HG03103 (cell line): ENCODE data around the gene BRD1.

Experiments
- ATAC-seq: cut with Tn5 transposase; IDR thresholded peaks from one replicate; pipeline ENCODE4 v1.9.1; 2021; ENCODE audit warnings: low read depth; ENCODE audit not compliant: unreplicated experiment

BRD1 gene

DNA sequence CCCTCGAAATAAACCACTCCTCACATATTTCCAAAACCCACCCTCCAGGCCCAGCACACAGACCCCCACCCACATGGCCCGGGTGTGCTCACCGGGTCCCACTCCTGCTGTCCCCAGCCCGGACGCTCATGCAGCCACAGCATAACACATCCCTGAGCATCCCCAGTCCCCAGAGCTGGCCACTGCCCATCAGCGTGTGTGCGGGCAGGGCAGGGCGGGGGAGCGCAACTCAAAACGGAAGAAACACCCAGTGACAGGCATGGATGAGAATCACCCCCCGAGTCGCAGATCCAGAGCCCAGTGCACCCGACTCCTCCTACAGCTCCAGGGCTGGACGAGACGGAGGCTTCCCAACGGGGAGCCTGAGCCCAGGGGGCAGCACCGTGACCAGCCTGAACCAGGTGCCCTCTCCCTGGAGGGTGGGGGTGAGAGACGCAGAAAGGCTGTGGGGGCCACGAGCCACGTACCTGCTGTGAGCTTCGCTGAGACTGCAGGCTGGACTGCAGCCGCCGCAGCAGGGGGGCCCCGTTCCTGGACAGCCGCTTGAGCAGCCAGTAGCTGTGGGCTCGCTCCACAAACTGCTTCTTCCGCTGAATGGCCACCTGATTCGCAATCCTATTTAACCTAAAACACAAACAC is 23.8 kb downstream of the BRD1 start:
- no peak for ATAC-seq

DNA sequence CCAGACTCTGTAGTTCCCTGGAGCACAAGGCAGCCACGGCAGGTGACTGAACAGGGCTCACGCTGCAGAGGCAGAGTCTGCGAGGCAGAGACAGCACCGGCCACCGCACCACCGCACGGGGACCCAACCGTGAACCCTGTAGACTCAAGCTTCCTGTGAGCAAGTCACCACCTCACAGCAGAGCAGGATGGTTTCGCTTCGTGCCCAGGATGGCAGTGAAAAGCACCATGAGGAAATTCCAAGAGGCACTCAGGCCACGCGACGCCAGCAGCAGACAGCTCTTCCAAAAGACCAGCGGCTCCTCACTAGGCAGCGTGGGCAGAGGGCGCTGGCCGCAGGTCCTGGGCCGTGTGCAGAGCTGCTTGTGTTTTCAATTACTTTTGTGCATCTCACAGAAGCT is 24.5 kb downstream of the BRD1 start:
- no peak for ATAC-seq

- ATAC-seq, result no peak
These were observed 26.1 kb downstream of the BRD1 start for GRCh38 chr22:49801391-49802060.

DNA sequence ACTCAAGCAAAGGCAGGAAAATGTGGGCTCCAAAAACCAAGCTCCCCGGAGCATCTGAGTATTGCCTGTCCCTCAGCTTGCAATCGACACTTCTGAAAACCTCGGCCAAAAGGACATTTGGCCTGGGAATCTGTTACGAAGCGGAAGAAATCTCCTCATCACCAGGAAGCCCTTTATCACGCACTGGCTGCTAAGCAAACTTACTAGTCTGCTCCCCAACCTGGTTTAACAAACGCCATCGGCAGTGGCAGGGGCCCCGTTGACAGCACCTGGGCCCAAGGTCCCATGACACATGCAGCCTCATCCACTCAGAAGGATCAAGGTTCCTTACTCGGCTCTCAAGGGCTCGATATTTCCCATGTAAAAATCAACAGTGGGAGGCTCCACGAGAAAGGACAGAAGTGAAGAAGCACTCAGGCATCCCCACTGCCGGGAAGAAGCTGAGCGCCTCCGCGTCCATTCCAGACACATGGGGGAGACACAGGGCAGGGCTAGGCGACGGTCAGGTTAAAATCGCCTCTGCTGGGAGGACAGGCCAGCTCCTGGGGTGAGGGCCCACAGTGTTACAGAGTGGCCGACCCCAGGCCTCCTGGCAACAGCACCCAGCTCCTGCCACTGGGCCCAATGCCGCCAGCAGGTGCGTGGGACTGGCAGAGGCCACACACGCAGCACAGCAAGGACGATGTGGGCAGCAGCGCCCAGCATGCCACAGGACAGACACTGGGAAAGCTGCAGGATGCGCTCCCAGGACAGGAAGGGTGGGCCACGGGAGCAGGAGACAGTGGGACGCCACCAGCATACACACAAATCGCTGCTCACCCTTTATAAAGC is 27.1 kb downstream of the BRD1 start:
- ATAC-seq, result no peak

GRCh38 chr22:49799431-49800075 is 28.1 kb downstream of the BRD1 start:
- ATAC-seq, result no peak

- no peak for ATAC-seq
These were observed 29.1 kb downstream of the BRD1 start for GRCh38 chr22:49798486-49799151.

- ATAC-seq, result no peak
These were observed 30.0 kb downstream of the BRD1 start for GRCh38 chr22:49797706-49798105.

- ATAC-seq, result no peak
These were observed 30.9 kb downstream of the BRD1 start for GRCh38 chr22:49796596-49797270.

- ATAC-seq, result no peak
These were observed 32.2 kb downstream of the BRD1 start for GRCh38 chr22:49795521-49795920.

DNA sequence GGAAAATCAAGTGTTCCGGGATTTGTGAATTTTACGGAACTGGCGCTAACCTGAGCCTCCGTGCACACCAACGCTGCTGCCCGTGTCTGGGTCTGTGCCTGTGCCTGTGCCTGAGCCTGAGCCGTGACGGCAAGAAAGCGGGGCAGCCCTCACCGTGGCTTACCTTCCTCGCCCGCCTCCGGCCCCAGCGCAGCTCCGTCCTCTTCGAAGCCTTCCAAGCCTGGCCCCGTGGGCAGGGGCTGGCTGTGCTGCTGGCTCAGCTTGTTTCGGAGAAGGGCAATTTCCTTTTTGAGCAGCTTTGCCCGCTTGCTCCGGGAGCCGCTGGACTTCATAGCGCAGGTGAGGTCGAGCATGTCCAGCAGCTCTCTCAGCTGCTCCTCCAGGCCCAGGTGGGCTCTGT is 33.8 kb downstream of the BRD1 start:
- ATAC-seq, result no peak

DNA sequence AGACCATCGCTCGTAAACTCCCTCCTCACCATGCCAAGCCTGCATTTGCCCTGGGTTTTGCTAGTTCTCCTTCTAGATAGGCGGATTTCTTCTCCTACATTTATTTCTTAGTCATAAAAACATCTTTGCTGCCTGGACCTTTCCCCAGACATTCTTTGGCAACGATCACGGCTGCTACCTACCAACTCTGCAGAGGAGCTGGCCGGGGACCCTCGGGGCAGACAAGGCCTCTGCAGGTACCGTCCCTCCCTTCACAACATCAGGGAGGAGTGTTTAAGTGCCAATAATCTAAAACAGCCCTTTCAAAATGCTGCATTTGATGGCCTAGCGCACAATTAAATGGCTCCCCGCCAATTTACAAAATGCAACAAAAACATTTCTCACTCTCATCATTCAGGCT is 34.4 kb downstream of the BRD1 start:
- ATAC-seq, result no peak

- no peak for ATAC-seq
These were observed 35.6 kb downstream of the BRD1 start for GRCh38 chr22:49792107-49792506.

GRCh38 chr22:49791682-49792081 is 36.0 kb downstream of the BRD1 start:
- no peak for ATAC-seq

DNA sequence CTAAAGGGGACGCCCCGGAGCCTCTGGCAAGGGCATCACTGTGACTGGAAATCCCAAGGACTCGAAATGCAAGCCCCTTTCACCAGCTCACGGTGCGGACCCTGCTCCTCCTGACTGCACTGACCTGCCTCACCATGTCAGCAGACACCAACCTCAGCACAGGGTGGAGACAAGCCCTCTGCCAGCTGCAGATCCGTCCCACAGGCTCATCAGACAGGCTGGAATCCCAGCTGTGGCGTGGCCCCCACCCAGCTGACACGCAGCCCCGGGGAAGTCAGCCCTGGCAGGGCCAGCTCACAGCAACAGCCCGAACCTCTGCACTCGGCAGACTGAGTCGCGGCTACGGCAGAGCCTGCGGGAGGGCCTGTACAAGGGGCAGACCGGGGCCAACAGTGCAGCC is 36.8 kb downstream of the BRD1 start:
- no peak for ATAC-seq

DNA sequence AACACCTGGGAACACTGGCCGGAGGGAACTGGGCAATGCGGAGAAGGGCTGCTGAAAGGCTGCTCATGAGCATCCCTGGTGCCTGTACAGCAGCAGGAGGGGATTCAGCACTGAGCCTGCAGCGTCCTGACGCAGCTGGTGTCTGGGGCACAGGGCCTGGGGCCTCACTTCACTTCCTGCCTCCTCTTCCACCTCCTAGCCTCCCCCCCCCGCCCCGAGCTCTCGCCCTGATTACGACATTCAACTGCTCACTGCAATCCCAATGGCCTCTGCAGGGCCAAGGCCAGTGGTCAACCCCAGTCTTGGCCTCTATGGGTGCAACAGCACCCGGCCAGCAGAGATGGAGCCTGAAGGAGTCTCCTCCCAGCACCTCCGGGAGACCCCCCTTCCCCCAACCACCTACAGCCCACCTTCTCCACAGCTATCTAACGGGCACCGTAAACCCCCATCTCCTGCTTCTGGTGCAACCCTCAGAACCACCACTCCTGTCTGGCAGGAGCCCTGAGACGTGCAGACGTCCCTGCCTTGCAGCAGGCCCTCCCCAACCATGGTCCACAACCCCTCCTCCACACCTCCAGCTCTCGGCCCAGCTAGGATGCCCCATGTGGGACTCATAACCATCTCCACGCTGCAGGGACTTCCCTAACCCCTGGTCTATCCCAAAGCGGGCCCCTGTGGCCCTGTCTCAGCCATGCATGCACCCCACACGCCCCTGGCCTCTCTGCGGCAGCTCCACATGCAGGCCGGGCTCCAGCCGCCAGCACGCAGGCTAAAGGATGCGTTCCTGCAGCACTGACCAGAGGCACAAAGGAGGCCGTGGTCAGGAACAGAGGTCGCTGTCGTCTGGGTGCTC is 38.2 kb downstream of the BRD1 start:
- no peak for ATAC-seq

GRCh38 chr22:49788504-49788903 is 39.2 kb downstream of the BRD1 start:
- ATAC-seq, result no peak

DNA sequence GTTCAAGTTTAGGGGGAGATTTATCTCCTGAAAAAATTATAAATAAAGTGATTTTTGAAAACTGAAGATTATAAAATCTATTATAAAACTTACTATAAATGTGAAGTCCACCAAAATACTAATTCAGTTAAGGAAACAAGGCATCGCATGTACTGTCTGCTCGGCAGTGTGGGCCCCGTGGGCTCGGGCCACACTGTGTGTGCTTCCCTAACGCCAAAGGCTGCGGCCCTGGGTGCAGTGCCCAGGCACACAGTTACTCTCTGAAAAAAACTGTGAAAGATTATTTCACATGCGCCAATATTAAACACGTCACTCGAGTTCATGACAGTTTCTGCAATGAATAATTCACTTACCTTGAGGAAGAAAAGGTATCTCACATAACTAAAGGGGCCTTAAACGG is 39.8 kb downstream of the BRD1 start:
- ATAC-seq, result no peak

GRCh38 chr22:49786976-49787706 is 40.5 kb downstream of the BRD1 start:
- ATAC-seq, result no peak
